ENCODE results near the gene PTPRN2. TPM values are rescaled to one million over a fixed set of nuclear protein-coding genes. Genes with fewer than 3 reads are reported as not detected.

The PTPRN2 gene
- total and polyA plus RNA-seq, 5 experiments from 2014 or later, result 0.69 to 1.5 (median 0.99) TPM

DNA sequence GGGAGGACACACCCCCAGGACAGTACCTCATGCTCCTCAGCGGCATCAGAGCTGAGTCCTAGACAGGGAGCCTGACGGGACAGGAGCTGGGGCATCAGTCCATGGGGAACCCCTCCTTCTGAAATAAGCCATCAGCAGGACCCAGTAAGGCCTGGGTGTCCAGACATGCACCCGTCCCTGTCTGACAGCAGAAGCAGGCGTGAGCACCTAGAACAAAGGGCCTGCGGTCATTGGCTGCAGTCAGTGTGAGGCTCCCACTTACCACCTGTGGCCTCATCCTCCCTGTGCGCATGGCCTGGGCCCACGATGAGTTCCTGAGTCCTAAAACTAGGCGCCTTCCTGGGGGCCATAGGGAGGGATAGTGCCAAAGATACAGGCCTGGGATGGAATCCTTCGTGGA lies 484.7 kb downstream of the PTPRN2 start:
- Mint-ChIP-seq H3K36me3 (no peaks in the 10 kb centered on the region), H3K27me3 (peaks cover 0 to 32% (median 23%) of the 10 kb centered on the region in 5 donors), H3K4me1 (peaks cover 0 to 2% (median 0%) of the 10 kb centered on the region in 4 donors), H3K9me3 (peaks cover 0 to 14% (median 0%) of the 10 kb centered on the region in 9 donors), H3K27ac (no peak overlapping the region), H3K4me3 (no peak overlapping the region)
- peak in 1 of 10 donors; percentile 27 for DNase-seq
- ATAC-seq, result no peak
- POLR2A ChIA-PET, result no interaction called here

DNA sequence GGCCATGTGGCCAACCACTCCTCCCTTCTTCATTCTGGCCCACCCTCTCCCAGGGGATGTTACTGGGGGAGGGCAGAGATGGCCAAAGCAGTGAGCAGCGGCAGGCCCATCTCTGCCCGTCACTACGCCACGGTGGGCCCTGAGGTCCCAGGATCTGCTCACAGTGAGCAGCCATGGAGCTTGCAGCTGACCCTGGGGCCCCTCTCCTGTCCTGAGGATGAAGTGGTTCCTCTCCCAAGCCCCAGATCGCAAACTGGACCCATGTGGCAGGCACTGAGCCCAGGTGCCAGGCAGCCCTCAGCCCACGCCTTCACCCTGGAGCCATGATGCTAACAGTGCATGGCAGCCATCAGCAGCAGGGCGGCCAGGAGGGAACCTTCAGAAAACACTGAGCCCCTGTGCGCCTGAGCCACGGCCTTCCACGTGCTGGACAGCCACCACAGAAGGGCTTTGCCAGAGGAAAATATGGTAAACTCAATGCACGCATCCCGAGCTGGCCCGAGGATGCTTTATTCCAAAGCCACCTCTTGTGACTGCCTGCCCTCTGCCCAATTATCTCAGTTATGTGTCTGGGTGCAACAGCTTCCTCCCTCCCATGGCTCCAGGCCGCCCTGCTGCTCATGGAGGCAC lies 485.7 kb downstream of the PTPRN2 start:
- DNase-seq, result peak in 1 of 10 donors; percentile 42
- ATAC-seq, result no peak
- POLR2A ChIA-PET, result no interaction called here
- Mint-ChIP-seq H3K27ac (no peak overlapping the region), H3K27me3 (peaks cover 0 to 32% (median 23%) of the 10 kb centered on the region in 5 donors), H3K4me3 (no peak overlapping the region), H3K9me3 (peaks cover 0 to 14% (median 0%) of the 10 kb centered on the region in 9 donors), H3K4me1 (no peaks in the 10 kb centered on the region), H3K36me3 (no peaks in the 10 kb centered on the region)

DNA sequence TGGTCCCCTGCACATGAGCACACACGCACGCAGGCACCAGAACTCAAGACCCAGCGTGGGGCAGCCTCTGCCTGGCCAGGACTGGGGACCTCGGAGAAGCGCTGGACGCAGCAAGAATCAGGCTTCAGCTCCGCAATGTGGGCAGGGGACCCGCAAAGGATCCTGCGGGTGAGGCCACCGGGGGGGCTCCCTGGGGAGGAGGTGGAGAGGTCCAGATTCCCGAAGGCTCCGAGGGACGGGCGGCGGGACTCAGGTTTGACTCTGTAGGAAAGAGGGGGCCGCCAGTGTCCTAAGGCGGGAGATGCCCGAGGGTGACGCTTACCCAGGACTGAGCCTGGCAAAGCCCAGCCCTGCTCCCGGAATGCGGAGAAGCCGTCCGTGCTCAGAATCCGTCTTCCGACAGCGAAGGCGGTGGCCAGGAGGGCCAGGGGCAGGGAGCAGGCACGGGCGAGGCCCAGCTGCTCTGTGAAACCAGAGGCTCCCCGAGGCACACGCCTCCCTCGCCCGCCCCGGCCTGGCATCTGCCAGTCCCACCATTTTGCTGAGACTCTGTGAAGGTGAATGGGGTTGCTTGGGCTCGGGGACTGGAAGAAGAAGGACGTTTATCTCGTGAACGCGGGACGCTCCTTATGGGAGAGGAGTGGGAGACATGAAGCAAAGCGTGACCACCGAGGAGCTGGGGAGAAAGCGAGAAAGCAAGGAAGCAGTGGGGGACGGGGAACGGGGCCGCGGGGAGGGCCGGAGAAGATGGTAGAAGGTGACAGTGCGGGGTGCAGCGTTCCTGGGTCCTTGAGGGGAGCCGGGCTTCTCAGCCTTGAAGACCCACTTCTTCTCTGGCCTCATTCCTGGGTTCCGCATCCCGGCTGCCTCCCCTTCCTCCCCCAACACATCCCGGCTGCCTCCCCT lies 489.2 kb downstream of the PTPRN2 start:
- H3K27me3 Mint-ChIP-seq, result peaks cover 0 to 37% (median 27%) of the 10 kb centered on the region in 5 donors
- no peak overlapping the region for H3K27ac Mint-ChIP-seq
- no peaks in the 10 kb centered on the region for H3K4me1 Mint-ChIP-seq
- peak in 1 of 10 donors; percentile 52 for DNase-seq
- no peaks in the 10 kb centered on the region for H3K36me3 Mint-ChIP-seq
- ATAC-seq, result no peak
- peaks cover 0 to 14% (median 0%) of the 10 kb centered on the region in 9 donors for H3K9me3 Mint-ChIP-seq
- POLR2A ChIA-PET, result no interaction called here
- H3K4me3 Mint-ChIP-seq, result no peak overlapping the region

DNA sequence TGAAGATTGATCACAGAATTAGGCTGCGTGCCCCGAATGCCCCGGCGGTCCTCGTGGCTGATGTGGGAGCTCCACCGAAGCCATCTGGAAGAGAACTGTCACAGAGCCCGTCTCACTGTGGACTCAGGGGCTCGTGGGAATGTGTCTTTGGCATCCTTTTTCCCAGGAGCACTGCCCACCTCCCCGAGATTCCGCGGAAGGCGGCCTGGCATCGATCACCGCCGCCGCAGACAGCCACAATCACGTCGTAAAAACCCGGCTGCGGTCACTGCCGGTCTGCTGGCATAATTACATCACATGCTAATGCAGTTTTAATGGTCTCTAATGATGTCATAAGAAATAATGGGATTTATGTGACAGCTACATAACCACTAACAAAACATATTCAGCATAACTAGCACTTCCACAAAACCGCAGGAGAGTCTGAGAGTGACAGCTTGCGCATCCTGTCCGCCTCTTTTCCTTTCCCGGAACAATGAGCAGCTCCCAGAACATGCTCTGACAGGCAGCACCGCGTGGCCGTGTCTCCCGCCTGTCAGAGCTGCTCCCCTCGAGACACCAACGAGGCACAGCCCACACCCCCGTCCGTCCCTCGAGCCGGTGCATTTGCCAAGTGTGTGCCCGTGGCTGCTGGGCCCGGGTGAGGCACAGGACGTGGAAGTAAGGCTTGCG lies 490.0 kb downstream of the PTPRN2 start:
- POLR2A ChIA-PET, result no interaction called here
- peak in 2 of 10 donors; percentile 13 to 26 for DNase-seq

DNA sequence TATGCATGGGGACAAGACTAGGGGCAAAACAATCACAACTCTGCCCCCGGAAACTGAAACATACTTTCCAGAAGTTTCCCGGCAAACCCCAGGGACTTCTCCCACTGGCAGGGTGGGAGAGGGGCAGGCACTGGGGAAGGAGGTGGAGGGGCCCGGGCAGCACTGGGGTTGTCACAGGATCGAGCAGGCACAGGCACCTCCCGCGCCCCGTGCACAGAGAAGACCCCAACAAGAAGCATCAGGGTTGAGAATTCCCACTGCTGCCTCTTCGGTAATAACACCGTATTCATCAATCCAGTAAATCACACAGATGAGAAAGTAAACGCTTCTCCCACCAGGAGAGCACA lies 490.5 kb downstream of the PTPRN2 start:
- Mint-ChIP-seq H3K27ac (no peak overlapping the region), H3K9me3 (peaks cover 0 to 14% (median 0%) of the 10 kb centered on the region in 9 donors), H3K36me3 (no peaks in the 10 kb centered on the region), H3K4me3 (no peak overlapping the region), H3K4me1 (no peaks in the 10 kb centered on the region), H3K27me3 (peaks cover 0 to 36% (median 20%) of the 10 kb centered on the region in 5 donors)
- POLR2A ChIA-PET, result no interaction called here
- DNase-seq (peak in 1 of 10 donors; percentile 7), ATAC-seq (no peak)

More for the DNA sequence above, 490.0 kb downstream of the PTPRN2 start:
- no peak overlapping the region for H3K27ac Mint-ChIP-seq
- peaks cover 0 to 14% (median 0%) of the 10 kb centered on the region in 9 donors for H3K9me3 Mint-ChIP-seq
- H3K4me1 Mint-ChIP-seq, result no peaks in the 10 kb centered on the region
- H3K4me3 Mint-ChIP-seq, result no peak overlapping the region
- H3K27me3 Mint-ChIP-seq, result peaks cover 0 to 41% (median 23%) of the 10 kb centered on the region in 5 donors
- ATAC-seq, result no peak
- no peaks in the 10 kb centered on the region for H3K36me3 Mint-ChIP-seq

DNA sequence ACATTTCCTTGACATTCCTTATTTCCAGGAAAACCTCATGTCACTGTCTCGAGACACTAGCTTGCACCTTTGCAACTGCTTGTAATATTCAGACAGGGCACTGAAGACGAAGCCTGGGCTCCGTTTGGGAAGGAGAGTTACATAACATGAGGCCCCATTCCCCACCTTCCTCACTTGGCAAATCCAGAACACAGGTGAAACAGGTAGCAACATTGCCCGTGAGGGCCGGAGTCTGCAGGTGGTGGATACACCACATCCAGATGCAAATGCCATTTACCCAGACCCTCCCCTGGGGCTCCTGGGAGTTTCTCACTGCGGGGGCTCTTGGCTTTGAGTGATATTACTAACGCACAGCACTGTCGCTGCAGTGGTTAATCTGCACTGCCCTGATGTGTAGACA lies 491.0 kb downstream of the PTPRN2 start:
- H3K36me3 Mint-ChIP-seq, result no peaks in the 10 kb centered on the region
- no peak for ATAC-seq
- no peaks in the 10 kb centered on the region for H3K4me1 Mint-ChIP-seq
- POLR2A ChIA-PET, result no interaction called here
- DNase-seq, result peak in 1 of 10 donors; percentile 55
- peaks cover 0 to 31% (median 16%) of the 10 kb centered on the region in 5 donors for H3K27me3 Mint-ChIP-seq
- H3K4me3 Mint-ChIP-seq, result no peak overlapping the region
- H3K9me3 Mint-ChIP-seq, result peaks cover 0 to 13% (median 0%) of the 10 kb centered on the region in 9 donors
- H3K27ac Mint-ChIP-seq, result no peak overlapping the region

DNA sequence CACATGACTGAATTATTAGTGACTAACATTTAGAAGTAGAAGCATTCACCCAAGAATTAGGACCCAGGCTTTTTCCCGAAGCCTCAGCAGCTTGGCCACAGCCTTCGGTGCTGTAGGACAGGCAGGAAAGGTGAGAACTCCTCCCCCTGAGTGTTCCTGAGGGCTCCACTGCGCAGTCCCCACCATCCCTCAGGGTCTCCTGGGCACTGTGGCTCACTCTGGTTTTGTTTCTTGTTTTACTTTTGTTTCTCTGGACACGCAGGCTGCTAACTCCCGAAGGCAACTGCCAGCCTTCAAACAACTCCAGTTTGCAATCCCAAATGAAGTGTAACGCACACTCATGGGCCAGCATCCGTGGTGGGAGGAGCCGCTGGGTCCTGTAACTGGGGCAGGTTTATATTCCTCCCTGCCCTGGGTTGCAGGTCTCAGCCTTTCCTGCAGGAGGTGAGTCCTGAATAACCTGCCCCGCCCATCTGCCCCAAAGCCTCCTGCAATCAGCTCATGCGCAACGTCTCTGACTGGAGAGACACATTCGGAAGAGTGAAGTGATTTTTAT lies 492.9 kb downstream of the PTPRN2 start:
- Mint-ChIP-seq H3K27me3 (peaks cover 0 to 13% (median 3%) of the 10 kb centered on the region in 5 donors), H3K9me3 (peaks cover 0 to 17% (median 4%) of the 10 kb centered on the region in 9 donors), H3K4me1 (no peaks in the 10 kb centered on the region), H3K4me3 (no peak overlapping the region), H3K36me3 (no peaks in the 10 kb centered on the region), H3K27ac (no peak overlapping the region)
- ATAC-seq, result no peak
- POLR2A ChIA-PET, result no interaction called here
- DNase-seq, result peak in 1 of 10 donors; percentile 30

DNA sequence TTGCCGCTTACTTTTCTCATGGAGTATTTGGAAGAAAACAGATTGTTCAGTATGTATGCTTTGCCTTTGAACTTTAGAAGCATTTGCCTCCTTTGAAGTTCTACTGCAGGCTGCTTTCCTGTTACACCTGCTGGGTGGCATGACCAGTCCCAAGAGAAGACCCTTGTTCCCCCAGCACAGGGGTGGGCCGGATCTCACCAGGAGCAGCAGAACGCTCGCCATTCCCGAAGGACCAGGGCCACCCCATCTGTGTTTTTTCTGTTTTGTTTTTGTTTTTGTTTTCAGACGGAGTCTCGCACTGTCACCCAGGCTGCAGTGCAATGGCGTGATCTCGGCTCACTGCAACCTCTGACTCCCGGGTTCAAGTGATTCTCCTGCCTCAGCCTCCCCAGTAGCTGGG lies 493.6 kb downstream of the PTPRN2 start:
- POLR2A ChIA-PET, result no interaction called here
- Mint-ChIP-seq H3K4me3 (no peak overlapping the region), H3K27ac (no peak overlapping the region), H3K36me3 (no peaks in the 10 kb centered on the region), H3K9me3 (peaks cover 0 to 20% (median 4%) of the 10 kb centered on the region in 9 donors), H3K4me1 (no peaks in the 10 kb centered on the region), H3K27me3 (peaks cover 0 to 11% (median 3%) of the 10 kb centered on the region in 5 donors)
- DNase-seq (peak in 1 of 10 donors; percentile 19), ATAC-seq (no peak)

DNA sequence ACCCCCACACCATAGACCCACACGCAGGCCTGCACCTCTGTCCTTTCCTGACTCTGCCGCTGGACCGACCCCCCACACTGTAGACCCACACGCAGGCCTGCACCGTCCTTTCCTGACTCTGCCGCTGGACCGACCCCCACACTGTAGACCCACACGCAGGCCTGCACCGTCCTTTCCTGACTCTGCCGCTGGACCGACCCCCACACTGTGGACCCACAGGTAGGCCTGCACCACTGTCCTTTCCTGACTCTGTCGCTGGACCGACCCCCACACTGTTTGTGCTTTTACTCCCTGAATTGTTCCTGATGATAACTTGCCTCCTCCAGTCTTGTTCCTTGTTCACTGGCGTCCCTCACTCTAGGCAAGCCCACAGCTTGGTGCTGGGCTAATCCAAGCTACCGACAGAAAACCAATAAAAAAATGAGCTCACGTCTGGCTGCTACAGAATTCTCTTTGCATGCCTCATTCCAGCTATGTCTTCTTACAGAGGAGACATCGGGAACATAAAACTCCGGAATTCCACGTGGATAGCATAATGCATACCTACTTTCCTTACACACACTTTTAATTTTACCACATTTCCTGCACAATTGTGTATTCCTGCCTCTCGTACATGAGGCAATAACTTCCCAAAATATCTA lies 494.3 kb downstream of the PTPRN2 start:
- H3K27ac Mint-ChIP-seq, result no peak overlapping the region
- H3K4me3 Mint-ChIP-seq, result no peak overlapping the region
- POLR2A ChIA-PET, result no interaction called here
- peaks cover 0 to 11% (median 3%) of the 10 kb centered on the region in 5 donors for H3K27me3 Mint-ChIP-seq
- H3K4me1 Mint-ChIP-seq, result no peaks in the 10 kb centered on the region
- H3K36me3 Mint-ChIP-seq, result no peaks in the 10 kb centered on the region
- DNase-seq, result no peak
- peaks cover 0 to 20% (median 4%) of the 10 kb centered on the region in 9 donors for H3K9me3 Mint-ChIP-seq
- ATAC-seq, result no peak

DNA sequence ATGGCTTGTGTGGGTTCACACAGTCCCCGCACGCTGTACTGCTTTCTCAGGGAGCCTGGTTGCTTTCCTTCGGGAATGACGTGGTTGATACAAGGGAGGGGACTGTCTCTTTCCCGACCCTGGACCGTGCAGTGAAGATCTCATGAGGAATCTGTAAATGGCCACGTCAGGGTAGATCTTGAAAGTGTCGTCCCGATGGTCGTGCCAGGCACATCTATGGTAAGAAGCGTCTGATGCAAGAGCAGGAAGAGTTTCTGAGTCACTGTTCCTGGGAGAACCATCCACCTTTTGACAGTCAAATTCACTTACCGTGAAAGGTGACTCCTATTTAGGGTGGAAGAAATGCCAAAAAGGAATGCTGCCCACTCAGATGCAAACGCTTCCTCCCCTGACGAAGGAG lies 500.4 kb downstream of the PTPRN2 start:
- POLR2A ChIA-PET, result no interaction called here
- no peak overlapping the region for H3K4me3 Mint-ChIP-seq

DNA sequence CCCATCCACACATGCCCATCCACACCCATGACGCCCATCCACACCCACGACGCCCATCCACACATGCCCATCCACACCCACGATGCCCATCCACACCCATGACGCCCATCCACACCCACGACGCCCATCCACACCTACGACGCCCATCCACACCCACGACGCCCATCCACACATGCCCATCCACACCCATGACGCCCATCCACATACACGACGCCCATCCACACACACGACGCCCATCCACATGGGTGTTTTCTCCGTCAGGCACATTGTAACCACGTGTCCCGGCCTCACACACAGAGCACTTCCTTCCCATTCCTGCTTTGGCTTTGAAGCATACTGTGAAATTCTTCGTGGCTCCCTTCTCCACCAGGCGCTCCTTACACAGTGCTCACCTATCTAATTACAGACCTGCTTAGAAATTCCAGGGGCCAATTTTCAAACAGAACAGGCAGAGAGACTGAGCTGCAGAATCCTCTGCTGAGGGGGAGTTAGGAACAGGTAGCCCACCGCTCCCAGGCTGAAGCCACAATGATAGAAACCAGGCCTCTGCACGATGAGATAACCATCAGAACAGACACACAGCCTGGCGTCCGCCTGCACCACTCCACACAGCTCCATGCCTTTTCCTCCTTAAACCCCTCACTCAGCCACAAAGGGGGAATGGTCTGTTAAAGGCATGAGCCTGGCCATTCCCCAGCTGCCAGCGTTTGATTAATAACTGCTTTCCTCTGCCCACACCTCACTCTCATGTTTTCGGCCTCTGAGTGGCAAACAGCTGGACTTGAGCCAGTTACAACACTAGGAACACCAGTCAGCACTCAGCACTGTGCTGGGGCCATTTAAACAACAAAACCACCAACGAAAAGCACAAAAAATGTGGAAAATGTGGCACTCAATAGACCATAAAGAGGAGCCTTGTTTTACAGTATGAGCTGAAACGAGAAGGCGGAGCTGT lies 501.6 kb downstream of the PTPRN2 start:
- POLR2A ChIA-PET, result no interaction called here
- Mint-ChIP-seq H3K4me3 (peak overlapping the region in 1 of 10 donors; percentile 4), H3K36me3 (no peaks in the 10 kb centered on the region), H3K9me3 (peaks cover 0 to 20% (median 8%) of the 10 kb centered on the region in 9 donors), H3K27me3 (peaks cover 0 to 3% (median 0%) of the 10 kb centered on the region in 5 donors), H3K4me1 (no peaks in the 10 kb centered on the region), H3K27ac (no peak overlapping the region)
- ATAC-seq (no peak), DNase-seq (peak in 1 of 10 donors; percentile 41)

More for the DNA sequence above, 500.4 kb downstream of the PTPRN2 start:
- Mint-ChIP-seq H3K4me1 (no peaks in the 10 kb centered on the region), H3K36me3 (no peaks in the 10 kb centered on the region), H3K27ac (no peak overlapping the region), H3K9me3 (peaks cover 0 to 20% (median 8%) of the 10 kb centered on the region in 9 donors), H3K27me3 (peaks cover 0 to 2% (median 0%) of the 10 kb centered on the region in 5 donors)
- ATAC-seq (no peak), DNase-seq (peak in 1 of 10 donors; percentile 26)

All from naive thymus-derived CD8-positive, alpha-beta T cell (primary cell).